GM19324 (cell line): ENCODE measurements around the gene TMEM217.

Source experiments
- ATAC-seq: cut with Tn5 transposase; IDR thresholded peaks from one replicate; pipeline ENCODE4 v1.9.1; 2021; ENCODE audit warnings: mild to moderate bottlenecking, moderate library complexity; ENCODE audit not compliant: unreplicated experiment, low FRiP score

TMEM217 gene

DNA sequence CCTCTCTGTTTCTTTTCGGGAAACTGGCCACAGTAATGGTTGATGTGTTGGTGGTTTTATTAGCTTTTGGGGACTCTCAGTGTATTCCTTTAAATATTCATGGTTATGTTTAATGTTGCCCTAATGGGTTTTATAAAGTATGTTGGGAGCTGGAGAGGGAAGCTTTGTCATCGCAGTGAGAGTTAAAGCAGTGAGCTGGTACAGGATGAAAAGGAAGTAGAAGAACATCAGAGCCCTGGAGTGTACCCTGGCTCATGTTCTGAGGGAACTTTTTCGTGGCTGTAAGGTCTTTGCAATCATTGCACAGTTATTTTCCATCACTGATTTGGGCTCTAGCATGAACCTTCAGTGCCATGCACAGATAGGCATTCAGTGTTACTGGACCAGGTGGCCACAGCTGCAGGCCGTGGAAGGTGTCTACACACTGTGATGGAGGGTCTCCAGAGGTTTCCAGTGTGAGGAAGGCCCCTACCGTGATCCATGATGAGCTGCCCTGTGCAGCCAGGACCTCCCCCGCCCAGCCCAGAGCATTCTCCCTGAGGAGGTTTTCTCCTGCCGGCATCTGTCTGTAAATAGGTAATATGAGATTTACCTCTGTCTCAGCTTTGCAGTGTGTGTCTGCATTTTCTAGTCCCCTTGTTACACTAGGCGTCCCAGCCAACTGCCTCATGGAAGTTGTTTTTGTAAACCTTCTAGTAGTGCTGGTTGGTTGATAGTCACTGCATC lies 22.4 kb upstream of the TMEM217 start:
- no peak for ATAC-seq

DNA sequence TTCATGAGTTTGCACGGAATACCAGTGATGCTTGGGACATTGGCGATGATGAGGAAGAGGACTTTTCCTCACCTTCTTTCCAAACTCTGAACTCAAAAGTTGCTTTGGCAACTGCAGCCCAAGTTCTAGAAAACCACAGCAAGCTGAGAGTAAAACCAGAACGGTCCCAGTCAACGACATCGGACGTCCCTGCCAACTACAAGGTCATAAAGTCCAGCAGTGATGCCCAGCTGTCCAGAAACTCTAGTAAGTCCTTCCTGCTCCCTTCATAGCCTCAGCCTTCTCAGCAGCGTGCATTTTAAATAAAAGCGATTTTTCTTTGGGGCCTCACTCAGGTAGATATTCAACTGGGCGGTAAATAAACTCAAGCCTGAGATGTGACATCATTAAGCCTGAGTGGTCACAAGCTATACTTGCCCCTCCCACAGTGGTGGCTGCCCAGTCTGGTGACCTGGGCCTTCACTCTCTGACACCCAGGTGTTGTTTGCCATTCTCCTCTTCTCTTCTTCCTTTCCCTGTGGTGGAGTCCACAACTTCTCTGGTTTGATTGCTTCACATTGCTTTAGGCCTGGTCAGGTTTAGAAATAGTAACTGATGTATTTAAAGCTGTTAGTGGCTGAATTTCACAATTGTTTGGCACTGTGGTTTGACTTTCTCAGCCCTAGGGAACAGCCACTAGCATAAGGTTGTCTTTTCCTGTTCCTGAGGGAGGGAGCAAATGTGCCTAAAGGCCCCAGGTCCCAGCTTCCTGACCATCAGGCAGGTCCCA lies 21.6 kb upstream of the TMEM217 start:
- ATAC-seq = no peak

DNA sequence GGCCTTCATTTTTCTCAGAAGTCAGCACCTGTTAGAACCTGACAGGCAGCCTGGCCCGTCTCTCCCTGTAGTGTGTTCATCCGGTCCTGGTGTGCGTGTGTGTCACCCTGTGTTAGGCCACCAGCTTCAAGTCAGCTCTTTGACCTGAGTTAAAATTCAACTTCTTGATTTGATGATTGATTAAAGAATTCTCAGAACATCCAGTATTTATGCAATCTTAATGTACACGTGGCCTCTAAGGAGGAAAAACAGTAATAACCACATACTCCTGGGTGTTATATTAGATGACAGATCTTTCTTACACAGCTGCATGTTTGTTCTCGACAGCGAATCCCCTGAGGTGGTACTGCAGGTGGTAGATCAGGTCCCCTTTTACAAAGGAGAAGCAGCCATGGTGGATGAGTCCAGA lies 19.1 kb upstream of the TMEM217 start:
- no peak for ATAC-seq

DNA sequence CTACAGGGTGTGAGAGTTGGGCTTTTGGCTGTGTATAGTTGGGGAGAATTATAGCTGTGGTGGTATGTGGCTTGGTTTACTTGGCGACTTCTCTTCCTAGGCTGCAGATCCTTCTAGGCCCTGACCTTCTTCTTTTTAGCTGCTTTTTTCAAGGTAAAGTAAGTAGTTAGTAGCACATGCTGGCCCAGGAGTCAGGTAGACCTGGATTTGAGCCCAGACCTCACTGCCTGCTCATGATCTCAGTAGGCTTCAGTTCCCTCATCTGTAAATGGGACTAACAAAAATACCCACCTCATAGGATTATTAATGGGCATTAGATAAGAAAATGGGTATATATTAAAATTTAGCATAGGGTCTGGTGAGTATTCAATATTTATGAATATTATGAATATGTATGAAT lies 17.4 kb upstream of the TMEM217 start:
- ATAC-seq = no peak

DNA sequence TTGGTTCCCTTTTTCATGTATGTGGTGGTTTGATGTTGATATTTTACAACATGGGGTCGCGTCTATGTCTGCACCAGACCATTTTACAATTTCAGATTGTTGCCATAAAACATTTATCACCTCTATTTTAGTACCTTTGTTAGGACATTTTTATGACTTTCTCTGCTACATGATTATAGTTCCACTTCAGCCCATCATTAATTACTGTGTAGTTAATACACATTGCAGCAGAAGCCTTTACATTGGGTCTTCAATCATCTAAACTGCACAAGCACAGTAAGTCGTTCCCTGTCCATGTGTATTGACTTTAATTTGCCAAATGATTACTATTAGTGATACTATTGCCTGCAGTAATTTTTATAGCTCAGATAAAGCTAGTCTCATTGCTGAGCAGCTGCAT lies 15.7 kb upstream of the TMEM217 start:
- ATAC-seq = no peak

DNA sequence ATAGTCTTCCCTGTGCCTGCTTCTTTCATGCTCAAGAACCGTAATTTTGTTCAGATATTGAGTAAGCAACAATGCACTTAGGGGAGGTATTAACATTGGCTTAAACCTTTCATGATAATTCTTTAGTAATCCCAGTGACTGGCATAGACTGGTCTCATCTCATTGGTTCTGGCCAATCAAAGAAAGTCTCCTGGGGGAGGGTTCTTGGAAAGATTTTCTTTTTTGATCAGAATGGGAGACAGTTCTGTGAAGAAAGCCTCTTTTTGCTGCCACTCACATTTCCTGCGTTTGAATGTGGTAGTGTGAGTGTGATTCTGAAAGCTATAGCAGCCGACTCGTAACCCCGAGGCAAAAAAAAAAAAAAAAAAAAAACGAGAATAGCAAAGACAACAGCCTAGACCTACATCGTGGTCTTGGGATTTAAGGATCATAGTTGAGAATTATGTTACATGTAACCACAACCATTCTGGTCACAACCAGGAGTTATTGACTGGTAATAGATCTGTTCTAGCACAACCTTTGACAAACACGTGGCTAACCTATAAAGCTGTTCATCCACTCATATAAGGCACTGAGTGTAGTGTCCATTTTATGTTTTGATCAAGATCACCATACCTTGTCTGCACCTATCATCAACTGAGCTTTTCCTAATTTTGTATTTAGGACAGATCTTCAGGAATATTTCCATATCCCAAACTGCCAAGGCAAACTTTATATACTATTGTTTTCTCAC lies 15.1 kb upstream of the TMEM217 start:
- no peak for ATAC-seq

DNA sequence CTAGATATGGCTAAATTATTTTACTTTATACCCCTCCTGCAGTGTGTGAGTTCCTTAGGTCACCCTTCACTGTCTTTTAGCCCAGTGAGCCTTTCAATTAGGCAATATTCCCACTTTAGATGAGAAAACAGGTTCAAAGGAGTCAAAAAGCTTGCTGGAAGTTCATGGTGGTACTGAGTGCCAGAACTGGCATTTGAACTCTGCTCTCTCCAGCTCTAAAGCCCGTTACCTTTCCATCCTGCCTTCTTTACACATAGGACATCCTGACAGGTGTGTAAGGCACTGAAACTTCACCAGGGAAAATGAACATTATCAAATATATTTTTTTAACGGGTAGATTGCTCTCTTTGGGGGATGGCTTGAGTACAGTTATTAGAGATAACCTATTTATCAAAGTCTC lies 11.2 kb upstream of the TMEM217 start:
- ATAC-seq = no peak

DNA sequence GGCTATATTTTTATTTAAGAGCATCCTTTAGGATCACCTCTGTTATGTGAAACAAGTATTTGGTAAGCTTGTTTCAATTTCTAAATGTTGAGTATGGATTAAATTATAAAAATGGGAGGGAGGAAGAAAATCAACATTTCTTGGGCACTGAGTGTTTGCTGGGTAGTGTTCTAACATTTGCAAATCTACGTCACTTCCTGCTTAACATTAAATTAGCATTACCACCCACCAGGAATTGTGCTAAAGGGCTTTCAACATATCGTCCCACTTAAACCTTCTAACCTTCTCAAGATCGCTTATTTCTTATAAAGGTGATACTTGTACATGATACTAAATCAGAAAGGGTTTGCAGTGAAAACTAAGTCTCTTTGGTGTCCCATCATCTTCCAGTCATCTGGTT lies 7.9 kb upstream of the TMEM217 start:
- ATAC-seq = no peak

DNA sequence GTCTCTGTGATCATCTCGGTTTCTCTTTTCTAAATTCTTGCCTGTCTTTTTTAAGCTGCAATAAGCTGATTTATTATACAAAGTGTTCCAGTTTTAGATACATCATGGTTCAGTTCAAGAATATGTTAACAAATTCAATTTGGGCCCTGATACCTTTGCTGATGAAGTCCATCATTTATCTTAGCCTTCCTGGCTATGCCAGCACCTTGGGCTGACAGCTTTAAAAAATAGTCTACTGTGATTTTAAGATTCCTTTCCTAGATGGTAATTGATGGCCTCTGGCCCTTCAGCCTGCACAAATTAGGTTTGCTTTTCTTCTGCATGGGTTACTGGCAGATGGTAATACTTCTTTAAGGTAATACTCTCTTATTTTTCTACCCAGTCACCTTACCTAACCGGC lies 7.1 kb upstream of the TMEM217 start:
- ATAC-seq = no peak

DNA sequence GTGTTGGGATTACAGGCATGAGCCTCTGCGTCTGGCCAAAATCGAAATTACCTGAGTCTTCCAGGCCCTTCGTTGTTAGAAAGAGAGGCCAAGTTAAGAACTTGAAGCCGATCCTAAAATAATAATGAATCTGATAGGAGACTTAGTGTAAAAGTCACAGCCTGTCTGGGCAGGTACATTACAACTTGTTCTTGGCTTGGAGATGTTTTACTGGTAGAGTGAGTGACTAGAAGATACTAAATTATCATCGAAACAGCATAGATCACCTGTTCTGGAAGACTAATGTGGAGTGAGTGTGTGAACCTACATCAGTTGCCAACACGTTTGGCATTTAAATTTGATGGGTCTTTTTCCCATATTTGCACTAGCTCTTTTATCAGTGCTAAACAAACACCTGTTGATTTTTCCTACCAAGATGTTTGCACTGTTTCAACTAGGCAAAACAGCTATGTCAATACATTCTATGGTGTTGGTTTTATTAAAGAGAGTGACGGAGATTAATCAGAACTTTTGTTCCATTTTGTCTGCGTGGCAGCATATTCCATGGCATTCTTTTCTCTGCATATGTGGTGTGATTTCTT lies 4.6 kb upstream of the TMEM217 start:
- no peak for ATAC-seq

DNA sequence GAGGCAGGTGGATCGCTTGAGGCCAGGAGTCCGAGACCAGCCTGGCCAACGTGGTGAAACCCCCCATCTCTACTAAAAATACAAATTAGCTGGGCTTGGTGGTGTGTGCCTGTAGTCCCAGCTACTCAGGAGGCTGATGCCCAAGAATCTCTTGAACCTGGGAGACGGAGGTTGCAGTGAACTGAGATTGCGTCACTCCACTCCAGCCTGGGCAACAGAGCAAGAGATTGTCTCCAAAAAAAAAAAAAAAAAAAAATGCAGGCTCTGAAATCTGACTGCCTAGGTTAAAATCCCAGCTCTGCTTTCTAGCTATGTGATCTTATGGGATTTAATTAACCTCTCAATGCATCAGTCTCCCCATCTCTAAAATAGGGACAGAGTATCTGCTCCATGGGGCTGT lies 3.3 kb upstream of the TMEM217 start:
- ATAC-seq = no peak

DNA sequence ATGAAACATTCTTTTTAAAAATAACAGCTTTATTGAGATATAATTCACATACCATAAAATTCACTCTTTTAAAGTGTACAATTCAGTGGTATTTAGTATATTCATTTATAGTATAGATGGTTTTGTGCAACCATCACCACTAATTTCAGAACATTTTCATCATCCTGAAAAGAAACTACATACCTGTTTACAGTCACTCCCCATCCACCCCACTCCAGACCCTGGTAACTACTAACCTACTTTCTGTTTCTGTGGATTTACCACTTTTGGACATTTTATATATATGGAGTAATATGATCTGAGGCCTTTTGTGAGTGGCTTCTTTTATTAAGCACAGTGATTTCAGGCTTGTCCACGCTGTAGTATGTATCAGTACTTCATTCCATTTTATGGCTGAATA lies 2.5 kb upstream of the TMEM217 start:
- ATAC-seq = no peak

DNA sequence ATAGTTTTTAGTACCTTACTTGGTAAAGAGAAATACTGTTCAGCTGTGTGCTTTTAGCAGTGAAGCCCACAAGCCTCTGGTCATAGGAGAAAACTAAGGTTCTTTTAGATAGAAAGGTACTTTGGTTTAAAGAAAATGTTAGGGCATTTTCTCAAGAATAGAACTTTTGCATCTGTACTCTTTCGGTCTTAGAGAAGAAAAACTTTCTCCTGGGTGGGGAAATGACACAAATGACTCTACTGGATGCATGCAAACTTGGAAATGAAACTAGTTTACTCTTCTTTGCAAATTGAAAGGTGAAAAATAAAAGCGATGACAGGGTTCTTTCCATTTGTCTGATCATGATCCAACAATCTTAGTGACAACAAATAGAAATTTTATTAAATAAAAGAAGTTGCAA lies 2.1 kb upstream of the TMEM217 start:
- no peak for ATAC-seq

DNA sequence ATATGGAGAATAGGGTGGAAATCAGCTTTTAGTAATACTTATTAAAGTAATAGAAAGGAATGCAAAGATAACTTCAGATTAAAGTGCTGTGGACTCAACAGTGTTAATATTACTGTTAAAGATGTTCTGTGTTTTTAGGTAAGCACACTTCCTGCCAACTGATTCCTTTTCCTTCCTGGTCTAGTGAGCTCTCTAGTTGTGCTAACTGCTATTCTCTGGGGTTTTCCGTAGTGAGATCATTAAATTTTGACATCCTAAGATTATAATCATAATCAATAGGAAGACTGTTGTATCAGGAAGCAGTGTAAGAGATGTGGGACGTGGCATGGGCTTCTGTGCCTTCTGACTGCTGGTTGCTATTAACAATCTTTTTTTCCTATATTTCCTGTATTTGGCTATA lies 1.2 kb upstream of the TMEM217 start:
- no peak for ATAC-seq

DNA sequence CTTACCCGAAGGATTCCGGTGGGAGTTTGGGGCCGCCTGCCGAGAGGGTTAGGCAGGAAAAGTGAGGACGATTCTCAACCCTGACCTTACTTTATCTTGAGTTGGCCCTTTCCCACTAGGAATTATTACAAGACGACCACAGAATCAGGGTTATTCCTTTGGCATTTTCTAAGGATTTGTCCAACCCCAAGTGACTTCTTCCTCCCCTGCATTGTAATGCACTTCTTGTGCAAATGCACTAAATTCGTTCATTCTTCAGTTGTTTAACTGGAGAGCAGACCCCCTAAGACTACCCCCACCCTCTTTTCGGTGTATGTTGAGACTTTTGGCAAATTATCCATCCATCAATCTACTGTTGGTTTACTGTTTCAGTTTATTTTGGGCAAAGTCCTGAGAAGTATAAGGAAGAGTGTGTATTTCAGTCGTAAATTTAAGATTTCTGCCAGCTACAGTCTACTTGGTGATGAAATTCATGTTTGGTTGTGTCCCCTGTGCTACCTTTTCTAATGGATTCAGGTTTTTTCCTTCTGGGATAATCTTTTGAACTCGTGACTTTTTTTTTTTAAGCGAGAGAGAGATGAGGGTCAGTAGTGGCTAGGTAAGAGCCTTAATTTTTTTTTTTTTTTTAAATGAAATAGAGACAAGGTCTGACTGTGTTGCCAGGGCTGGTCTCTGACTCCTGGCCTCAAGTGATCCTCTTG lies 611 bp upstream of the TMEM217 start:
- no peak for ATAC-seq

DNA sequence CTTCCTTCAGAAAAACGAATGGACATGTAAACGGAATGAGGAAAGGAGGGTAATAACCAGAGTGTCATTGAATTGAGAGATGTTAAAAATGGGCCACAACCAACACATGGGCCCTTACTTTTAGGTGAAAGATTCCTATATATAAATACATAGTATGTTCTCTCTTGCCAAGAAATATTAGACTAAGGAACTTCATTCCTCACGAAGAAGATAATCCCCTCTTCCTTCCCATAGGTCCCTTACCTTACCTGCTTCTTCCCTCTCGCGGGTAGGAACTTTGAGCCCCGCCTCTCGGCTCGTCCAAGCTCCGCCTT lies 667 bp downstream of the TMEM217 start:
- no peak for ATAC-seq

DNA sequence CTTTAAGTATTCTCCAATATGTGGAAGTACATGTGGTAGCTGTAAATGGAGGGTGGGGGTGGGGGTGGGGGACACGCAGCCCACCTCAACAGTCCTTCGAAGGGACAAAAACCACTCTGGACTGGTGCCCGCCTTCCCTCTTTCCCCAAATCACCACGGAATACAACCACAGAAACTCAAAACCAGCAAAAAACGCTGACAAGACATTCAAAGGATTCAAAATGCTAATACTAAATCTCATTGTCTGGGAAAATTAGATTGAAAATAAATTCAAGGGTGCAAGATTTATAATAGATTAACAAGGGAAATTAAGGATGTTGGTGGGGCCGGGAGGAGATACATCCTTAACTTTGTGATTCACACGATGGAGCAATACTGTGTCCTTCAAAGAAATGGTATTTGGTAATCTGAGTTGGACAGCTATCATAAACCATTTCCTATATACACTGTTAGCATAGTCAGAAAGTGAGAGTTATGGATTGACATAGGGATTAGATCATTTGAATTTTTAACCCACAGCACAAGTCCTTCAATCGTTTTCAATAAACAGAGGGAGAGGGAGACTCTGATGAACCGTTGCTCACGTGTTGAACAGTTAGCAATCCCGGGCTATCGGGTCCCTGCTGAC lies 1.1 kb downstream of the TMEM217 start:
- ATAC-seq = no peak

DNA sequence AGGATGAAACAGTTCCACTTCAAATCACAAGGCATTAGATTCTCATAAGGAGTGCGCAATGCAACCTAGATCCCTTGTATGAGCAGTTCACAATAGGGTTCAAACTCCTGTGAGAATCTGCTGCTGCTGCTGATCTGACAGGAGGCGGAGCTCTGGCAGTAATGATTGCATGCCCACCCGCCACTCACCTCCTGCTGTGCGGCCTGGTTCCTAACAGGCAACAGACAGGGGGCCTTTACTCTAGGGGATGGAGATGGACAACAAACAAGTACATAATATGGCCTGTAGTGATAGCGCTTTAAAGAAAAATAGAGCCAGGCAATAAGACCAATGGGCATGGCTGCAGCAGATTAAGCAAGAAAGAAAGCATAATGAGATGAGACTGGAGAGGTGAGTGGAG lies 3.1 kb downstream of the TMEM217 start:
- ATAC-seq = no peak

DNA sequence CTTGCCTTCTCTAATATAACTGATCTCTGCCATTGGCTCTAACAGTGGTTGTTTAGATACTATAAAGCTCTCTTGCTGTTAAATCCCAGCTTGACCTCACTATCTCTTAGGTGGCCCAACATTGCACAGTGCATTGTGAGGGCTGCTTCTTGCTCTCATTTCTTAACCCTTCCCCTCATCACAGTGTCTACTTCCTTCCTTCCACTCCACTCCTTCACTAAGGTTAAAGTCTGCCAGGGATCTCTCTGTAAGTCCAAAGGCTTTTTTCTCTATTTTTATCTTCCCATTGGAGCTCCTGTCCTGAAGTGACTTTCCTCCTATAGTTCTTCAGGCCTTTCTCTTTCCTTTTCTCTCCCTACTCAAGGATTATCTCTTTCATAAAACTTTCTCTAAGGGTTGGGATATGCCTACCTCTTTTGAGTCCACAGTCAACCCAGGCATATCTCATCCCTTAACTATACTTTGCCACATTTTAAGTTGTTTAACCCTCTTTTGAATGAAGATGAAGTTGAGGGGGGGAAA lies 4.4 kb downstream of the TMEM217 start:
- no peak for ATAC-seq

DNA sequence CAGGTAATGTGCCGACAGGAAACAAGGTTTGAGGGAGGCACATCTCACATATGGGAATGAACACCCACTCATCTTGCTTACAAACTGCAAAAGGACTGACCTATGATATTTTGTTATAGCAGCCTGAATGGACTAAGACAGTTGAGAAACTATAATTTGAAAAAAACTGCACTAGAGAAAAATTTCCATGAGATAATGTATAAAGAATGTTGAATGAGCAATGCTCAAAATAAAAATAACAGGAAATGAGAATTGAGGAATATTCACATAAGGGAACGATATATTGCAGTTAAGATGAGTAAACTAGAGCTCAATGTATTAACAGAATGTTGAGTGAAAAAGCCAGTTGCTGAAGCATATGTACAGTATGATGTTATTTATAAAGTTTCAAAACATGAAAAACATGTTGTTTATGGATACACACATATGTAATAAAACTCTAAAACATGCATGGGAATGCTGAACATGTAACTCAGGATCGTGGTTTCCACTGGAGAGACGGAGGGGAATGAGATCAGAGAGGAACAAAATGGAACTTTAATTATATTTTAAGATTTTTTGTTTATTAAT lies 6.6 kb downstream of the TMEM217 start:
- no peak for ATAC-seq
